ENCODE measurements around the gene ALPP.
A peak's percentile ranks its signal among the peaks of the same experiment; 100 is the strongest.
"Not testable (repeated sequence)": the region's sequence is repeated elsewhere in the genome, so short reads cannot be mapped to it uniquely, and the experiment has no call there.

Gene ALPP

GRCh38 chr2:232363784-232364615 lies 14.6 kb upstream of the ALPP start:
- Histone ChIP-seq H3K27ac (ENCODE audit: low read depth, low read length) (no peak overlapping the region), H3K4me1 (ENCODE audit: control insufficient read depth in 5 of 5, insufficient read depth in 5 of 5, low read length in 5 of 5) (peaks cover 0 to 8% (median 0%) of the 10 kb centered on the region in 5 donors), H3K36me3 (ENCODE audit: control insufficient read depth in 5 of 5, insufficient read depth in 5 of 5, low read length in 5 of 5) (no peaks in the 10 kb centered on the region), H3K9me3 (ENCODE audit: control insufficient read depth in 5 of 5, low read length in 5 of 5) (no peaks in the 10 kb centered on the region), H3K27me3 (ENCODE audit: control insufficient read depth in 5 of 5, insufficient read depth in 4 of 5, low read length in 5 of 5) (peaks cover 0 to 9% (median 3%) of the 10 kb centered on the region in 5 donors), H3K9ac (ENCODE audit: low read length in 5 of 5) (no peak overlapping the region), H3K4me3 (ENCODE audit: low read depth in 1 of 5, low read length in 5 of 5) (peak overlapping the region in 3 of 5 donors; percentile 29 to 47 (median 47))

DNA sequence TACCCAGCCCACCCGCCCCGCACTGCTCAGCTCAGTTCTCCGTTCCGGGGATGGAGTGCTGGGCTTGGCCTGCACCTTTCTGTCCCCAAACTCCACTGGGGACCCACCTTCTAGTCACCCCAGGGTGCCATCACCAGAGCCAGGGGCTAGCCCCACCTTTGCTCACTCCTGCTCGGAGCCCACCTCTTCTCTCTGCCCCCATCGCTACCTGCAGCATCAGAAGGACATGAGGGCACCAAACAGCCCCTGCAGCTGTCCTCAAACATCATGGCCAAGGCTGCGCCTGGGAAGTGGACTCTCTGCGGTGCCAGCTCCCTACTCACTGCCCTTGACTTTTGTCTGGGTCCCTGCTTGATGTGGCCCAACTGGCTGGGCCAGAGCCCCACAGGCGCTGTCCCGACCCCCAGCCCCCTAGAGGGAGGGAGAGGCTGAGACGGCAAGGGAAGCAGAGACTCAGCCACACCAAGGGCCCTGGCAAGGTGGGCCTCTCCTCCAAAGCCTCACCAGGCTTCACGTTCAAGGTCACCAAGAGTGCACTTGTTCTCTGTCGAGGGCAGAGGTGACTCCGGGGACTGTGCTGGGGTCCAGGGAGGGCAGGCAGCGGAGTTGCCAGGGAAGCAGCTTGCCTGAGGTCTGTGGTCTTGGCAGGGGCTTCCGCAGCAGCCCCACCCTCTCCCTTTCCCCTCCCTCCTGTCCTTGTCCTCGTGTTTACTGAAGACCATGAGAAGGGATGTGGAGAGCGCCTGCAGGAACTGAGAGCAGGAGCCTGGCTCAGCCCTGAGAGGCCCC lies 13.6 kb upstream of the ALPP start:
- H3K4me1 ChIP-seq (ENCODE audit: control insufficient read depth in 5 of 5, insufficient read depth in 5 of 5, low read length in 5 of 5); H3K27ac ChIP-seq (ENCODE audit: low read depth, low read length); H3K36me3 ChIP-seq (ENCODE audit: control insufficient read depth in 5 of 5, insufficient read depth in 5 of 5, low read length in 5 of 5); H3K9me3 ChIP-seq (ENCODE audit: control insufficient read depth in 5 of 5, low read length in 5 of 5); H3K9ac ChIP-seq (ENCODE audit: low read length in 5 of 5); H3K4me3 ChIP-seq (ENCODE audit: low read depth in 1 of 5, low read length in 5 of 5): not testable (repeated sequence)
- peaks cover 0 to 13% (median 3%) of the 10 kb centered on the region in 5 donors for H3K27me3 ChIP-seq (ENCODE audit: control insufficient read depth in 5 of 5, insufficient read depth in 4 of 5, low read length in 5 of 5)

DNA sequence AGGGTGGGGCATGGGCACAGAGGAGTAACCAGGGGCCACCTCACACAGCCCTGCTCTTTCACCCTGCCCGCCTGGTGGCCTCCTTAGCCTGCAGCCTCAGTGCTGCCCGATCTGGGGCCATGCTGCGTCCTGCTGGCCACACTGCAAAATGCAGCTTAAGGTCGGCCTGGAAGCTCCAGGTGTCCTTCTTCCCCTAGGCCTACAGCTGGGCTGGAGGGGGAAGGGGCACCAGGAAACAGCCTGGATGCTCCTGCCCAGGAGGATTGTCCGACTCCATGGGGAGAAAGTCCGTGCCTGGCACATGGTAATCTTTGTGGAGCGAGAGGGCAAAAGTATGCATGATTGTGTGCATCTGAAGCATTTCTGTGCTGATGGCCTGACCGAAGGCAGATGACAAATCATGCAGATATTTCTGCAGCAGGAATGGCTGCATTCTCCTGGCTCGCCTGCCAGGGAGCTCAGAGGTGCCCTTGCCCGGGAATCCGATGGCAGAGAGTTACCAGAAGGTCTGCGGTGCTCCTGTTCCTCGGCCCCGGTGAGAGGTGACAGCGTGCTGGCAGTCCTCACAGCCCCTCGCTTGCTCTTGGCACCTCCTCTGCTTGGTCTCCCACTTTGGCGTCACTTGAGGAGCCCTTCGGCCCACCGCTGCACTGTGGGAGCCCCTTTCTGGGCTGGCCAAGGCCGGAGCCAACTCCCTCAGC lies 12.8 kb upstream of the ALPP start:
- H3K36me3 ChIP-seq (ENCODE audit: control insufficient read depth in 5 of 5, insufficient read depth in 5 of 5, low read length in 5 of 5), result no peaks in the 10 kb centered on the region
- no peak overlapping the region for H3K4me3 ChIP-seq (ENCODE audit: low read depth in 1 of 5, low read length in 5 of 5)
- peaks cover 0 to 8% (median 0%) of the 10 kb centered on the region in 5 donors for H3K4me1 ChIP-seq (ENCODE audit: control insufficient read depth in 5 of 5, insufficient read depth in 5 of 5, low read length in 5 of 5)
- H3K27me3 ChIP-seq (ENCODE audit: control insufficient read depth in 5 of 5, insufficient read depth in 4 of 5, low read length in 5 of 5), result peaks cover 0 to 13% (median 3%) of the 10 kb centered on the region in 5 donors
- H3K27ac ChIP-seq (ENCODE audit: low read depth, low read length), result no peak overlapping the region
- H3K9me3 ChIP-seq (ENCODE audit: control insufficient read depth in 5 of 5, low read length in 5 of 5), result no peaks in the 10 kb centered on the region
- H3K9ac ChIP-seq (ENCODE audit: low read length in 5 of 5), result no peak overlapping the region

DNA sequence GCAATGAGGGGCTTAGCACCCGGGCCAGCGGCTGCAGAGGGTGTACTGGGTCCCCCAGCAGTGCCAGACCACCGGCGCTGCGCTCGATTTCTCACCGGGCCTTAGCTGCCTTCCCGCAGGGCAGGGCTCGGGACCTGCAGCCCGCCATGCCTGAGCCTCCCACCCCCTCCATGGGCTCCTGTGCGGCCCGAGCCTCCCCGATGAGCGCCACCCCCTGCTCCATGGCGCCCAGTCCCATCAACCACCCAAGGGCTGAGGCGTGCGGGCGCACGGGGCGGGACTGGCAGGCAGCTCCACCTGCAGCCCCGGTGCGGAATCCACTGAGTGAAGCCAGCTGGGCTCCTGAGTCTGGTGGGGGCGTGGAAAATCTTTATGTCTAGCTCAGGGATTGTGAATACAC lies 12.1 kb upstream of the ALPP start:
- H3K27me3 ChIP-seq (ENCODE audit: control insufficient read depth in 5 of 5, insufficient read depth in 4 of 5, low read length in 5 of 5), result peaks cover 0 to 13% (median 3%) of the 10 kb centered on the region in 5 donors
- not testable (repeated sequence) for H3K9ac ChIP-seq (ENCODE audit: low read length in 5 of 5); H3K36me3 ChIP-seq (ENCODE audit: control insufficient read depth in 5 of 5, insufficient read depth in 5 of 5, low read length in 5 of 5); H3K4me3 ChIP-seq (ENCODE audit: low read depth in 1 of 5, low read length in 5 of 5); H3K9me3 ChIP-seq (ENCODE audit: control insufficient read depth in 5 of 5, low read length in 5 of 5); H3K4me1 ChIP-seq (ENCODE audit: control insufficient read depth in 5 of 5, insufficient read depth in 5 of 5, low read length in 5 of 5); H3K27ac ChIP-seq (ENCODE audit: low read depth, low read length)

GRCh38 chr2:232367016-232367415 lies 11.5 kb upstream of the ALPP start:
- Histone ChIP-seq H3K9me3 (ENCODE audit: control insufficient read depth in 5 of 5, low read length in 5 of 5) (no peaks in the 10 kb centered on the region), H3K9ac (ENCODE audit: low read length in 5 of 5) (no peak overlapping the region), H3K27ac (ENCODE audit: low read depth, low read length) (no peak overlapping the region), H3K4me1 (ENCODE audit: control insufficient read depth in 5 of 5, insufficient read depth in 5 of 5, low read length in 5 of 5) (peaks cover 0 to 8% (median 0%) of the 10 kb centered on the region in 5 donors), H3K27me3 (ENCODE audit: control insufficient read depth in 5 of 5, insufficient read depth in 4 of 5, low read length in 5 of 5) (peaks cover 0 to 13% (median 3%) of the 10 kb centered on the region in 5 donors), H3K4me3 (ENCODE audit: low read depth in 1 of 5, low read length in 5 of 5) (no peak overlapping the region), H3K36me3 (ENCODE audit: control insufficient read depth in 5 of 5, insufficient read depth in 5 of 5, low read length in 5 of 5) (no peaks in the 10 kb centered on the region)

DNA sequence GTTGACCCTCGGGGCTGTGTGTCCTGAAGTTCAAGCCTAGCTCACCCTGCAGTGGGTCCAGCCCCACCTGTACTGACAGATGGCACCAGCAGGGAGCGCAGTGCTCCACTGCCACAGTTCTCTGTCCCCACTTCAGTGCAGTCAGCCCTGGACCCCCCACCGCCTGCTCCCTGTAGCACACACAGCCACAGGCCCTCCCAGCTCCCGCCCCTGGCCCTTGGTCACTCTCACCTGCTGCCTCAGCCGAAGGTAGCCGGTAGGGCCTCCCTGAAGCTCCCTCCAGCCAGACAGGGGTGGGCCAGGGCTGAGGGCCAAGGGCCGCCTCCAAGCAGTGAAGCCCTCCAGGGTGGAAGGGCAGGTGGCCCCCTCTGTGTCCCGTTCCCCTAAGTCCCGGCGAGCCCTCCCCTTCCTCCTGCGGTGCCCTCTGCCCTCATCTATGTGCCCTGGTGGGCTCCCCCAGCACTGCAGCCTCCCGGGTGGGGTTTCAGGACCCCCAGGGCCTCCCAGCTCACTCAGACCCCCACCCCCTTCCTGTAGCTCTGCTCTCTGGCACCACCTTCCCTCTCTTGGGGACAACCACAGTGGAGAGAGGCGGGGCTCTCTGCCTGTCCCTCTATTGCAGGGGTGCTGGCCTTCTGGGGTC lies 10.8 kb upstream of the ALPP start:
- peaks cover 0 to 8% (median 0%) of the 10 kb centered on the region in 5 donors for H3K4me1 ChIP-seq (ENCODE audit: control insufficient read depth in 5 of 5, insufficient read depth in 5 of 5, low read length in 5 of 5)
- no peak overlapping the region for H3K4me3 ChIP-seq (ENCODE audit: low read depth in 1 of 5, low read length in 5 of 5)
- H3K27me3 ChIP-seq (ENCODE audit: control insufficient read depth in 5 of 5, insufficient read depth in 4 of 5, low read length in 5 of 5), result peaks cover 0 to 13% (median 3%) of the 10 kb centered on the region in 5 donors
- no peaks in the 10 kb centered on the region for H3K36me3 ChIP-seq (ENCODE audit: control insufficient read depth in 5 of 5, insufficient read depth in 5 of 5, low read length in 5 of 5)
- H3K27ac ChIP-seq (ENCODE audit: low read depth, low read length), result no peak overlapping the region
- no peak overlapping the region for H3K9ac ChIP-seq (ENCODE audit: low read length in 5 of 5)
- H3K9me3 ChIP-seq (ENCODE audit: control insufficient read depth in 5 of 5, low read length in 5 of 5), result no peaks in the 10 kb centered on the region

DNA sequence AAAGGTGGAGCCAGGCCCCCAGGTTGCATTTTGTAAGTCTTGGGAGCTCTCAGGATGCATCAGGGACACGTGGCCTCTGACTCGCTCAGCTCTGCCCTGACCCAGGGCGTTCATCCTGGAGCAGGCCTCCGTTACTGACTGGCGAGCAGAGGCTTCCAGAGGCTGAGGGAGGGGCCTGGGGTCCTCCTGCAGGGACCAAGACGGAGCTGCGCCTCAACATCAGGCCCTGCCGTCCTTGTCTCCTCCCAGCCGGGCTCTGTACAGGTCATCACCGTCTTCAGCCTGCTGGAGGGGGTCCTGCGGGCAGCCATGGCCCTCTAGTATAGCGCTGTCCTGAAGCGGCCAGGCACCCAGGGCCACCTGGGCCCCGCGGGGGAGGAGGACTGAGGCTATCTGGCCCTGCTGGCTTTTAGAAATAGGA lies 10.2 kb upstream of the ALPP start:
- H3K9me3 ChIP-seq (ENCODE audit: control insufficient read depth in 5 of 5, low read length in 5 of 5), result no peaks in the 10 kb centered on the region
- no peak overlapping the region for H3K27ac ChIP-seq (ENCODE audit: low read depth, low read length)

GRCh38 chr2:232369126-232369951 lies 9.2 kb upstream of the ALPP start:
- H3K4me1 ChIP-seq (ENCODE audit: control insufficient read depth in 5 of 5, insufficient read depth in 5 of 5, low read length in 5 of 5), result no peaks in the 10 kb centered on the region
- H3K9ac ChIP-seq (ENCODE audit: low read length in 5 of 5), result no peak overlapping the region

More for the DNA sequence above, 10.2 kb upstream of the ALPP start:
- peaks cover 0 to 13% (median 3%) of the 10 kb centered on the region in 5 donors for H3K27me3 ChIP-seq (ENCODE audit: control insufficient read depth in 5 of 5, insufficient read depth in 4 of 5, low read length in 5 of 5)
- no peaks in the 10 kb centered on the region for H3K36me3 ChIP-seq (ENCODE audit: control insufficient read depth in 5 of 5, insufficient read depth in 5 of 5, low read length in 5 of 5)
- no peak overlapping the region for H3K4me3 ChIP-seq (ENCODE audit: low read depth in 1 of 5, low read length in 5 of 5)
- no peak overlapping the region for H3K9ac ChIP-seq (ENCODE audit: low read length in 5 of 5)
- peaks cover 0 to 8% (median 0%) of the 10 kb centered on the region in 5 donors for H3K4me1 ChIP-seq (ENCODE audit: control insufficient read depth in 5 of 5, insufficient read depth in 5 of 5, low read length in 5 of 5)

DNA sequence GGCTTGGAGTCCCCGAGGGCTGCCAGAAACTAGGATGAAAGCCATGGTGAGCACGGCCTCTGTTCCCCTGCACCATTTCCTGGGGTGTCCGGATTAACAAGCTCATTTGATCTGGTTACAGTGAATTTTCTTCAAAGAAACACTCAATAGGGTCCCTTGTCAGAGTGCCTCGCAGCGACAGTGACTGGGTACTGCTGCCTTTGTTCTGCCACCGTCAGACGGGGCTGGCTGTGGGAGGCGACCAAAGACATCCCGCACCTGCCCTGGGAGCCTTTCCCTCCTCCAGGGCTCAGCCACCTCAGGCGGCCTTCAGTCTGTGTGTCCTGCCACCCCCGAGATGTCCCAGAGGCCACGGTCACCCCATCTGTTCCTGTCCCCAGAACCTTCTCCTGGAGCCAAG lies 8.5 kb upstream of the ALPP start:
- H3K4me1 ChIP-seq (ENCODE audit: control insufficient read depth in 5 of 5, insufficient read depth in 5 of 5, low read length in 5 of 5); H3K9ac ChIP-seq (ENCODE audit: low read length in 5 of 5); H3K4me3 ChIP-seq (ENCODE audit: low read depth in 1 of 5, low read length in 5 of 5); H3K9me3 ChIP-seq (ENCODE audit: control insufficient read depth in 5 of 5, low read length in 5 of 5); H3K36me3 ChIP-seq (ENCODE audit: control insufficient read depth in 5 of 5, insufficient read depth in 5 of 5, low read length in 5 of 5); H3K27ac ChIP-seq (ENCODE audit: low read depth, low read length): not testable (repeated sequence)
- H3K27me3 ChIP-seq (ENCODE audit: control insufficient read depth in 5 of 5, insufficient read depth in 4 of 5, low read length in 5 of 5), result peaks cover 0 to 13% (median 3%) of the 10 kb centered on the region in 5 donors

More at GRCh38 chr2:232369126-232369951, 9.2 kb upstream of the ALPP start:
- Histone ChIP-seq H3K4me3 (ENCODE audit: low read depth in 1 of 5, low read length in 5 of 5) (no peak overlapping the region), H3K36me3 (ENCODE audit: control insufficient read depth in 5 of 5, insufficient read depth in 5 of 5, low read length in 5 of 5) (no peaks in the 10 kb centered on the region), H3K9me3 (ENCODE audit: control insufficient read depth in 5 of 5, low read length in 5 of 5) (no peaks in the 10 kb centered on the region), H3K27ac (ENCODE audit: low read depth, low read length) (no peak overlapping the region), H3K27me3 (ENCODE audit: control insufficient read depth in 5 of 5, insufficient read depth in 4 of 5, low read length in 5 of 5) (peaks cover 0 to 13% (median 3%) of the 10 kb centered on the region in 5 donors)
